Left ventricle myocardium inferior (tissue), 1 donor: Measurements from ENCODE around the gene KCNRG. TPM values are rescaled to one million over a fixed set of nuclear protein-coding genes. Genes with fewer than 3 reads are reported as not detected.
A peak's percentile ranks its signal among the peaks of the same experiment; 100 is the strongest.

Experiments used
- DNase-seq: peaks from one replicate; pipeline ENCODE4 v3.0.0-alpha.2; 2020
- H3K27ac ChIP-seq: fragments of 200-600 bp; replicated peaks from 2 replicates; pipeline ENCODE4 v1.8.0; 2021
- H3K27me3 ChIP-seq: fragments of 200-600 bp; 2 replicates; pipeline ENCODE4 v1.8.0; 2021; ENCODE audit warnings: low read depth
- H3K36me3 ChIP-seq: fragments of 200-600 bp; 2 replicates; pipeline ENCODE4 v1.8.0; 2021
- H3K4me1 ChIP-seq: fragments of 200-600 bp; 2 replicates; pipeline ENCODE4 v1.8.0; 2021
- H3K4me3 ChIP-seq: fragments of 200-600 bp; 2 replicates; pipeline ENCODE4 v1.8.0; 2021; ENCODE audit warnings: mild to moderate bottlenecking, moderate library complexity
- H3K9me3 ChIP-seq: fragments of 200-600 bp; replicated peaks from 2 replicates; pipeline ENCODE4 v1.8.0; 2021
- CTCF ChIP-seq: fragments of 200-600 bp; IDR thresholded peaks from 2 replicates; pipeline ENCODE4 v1.8.0; 2021; ENCODE audit warnings: antibody characterized with exemption, mild to moderate bottlenecking, borderline replicate concordance
- intact Hi-C: fragments of 100-400 bp; cut with micrococcal nuclease; formaldehyde crosslinking; loops from one replicate; pipeline ENCODE4 v1.11.0; 2022
- long read RNA-seq: library from polyadenylated mRNA; unstranded; transcript quantifications from one replicate; pipeline ENCODE4 v2.0.0, GENCODE V29; 2021
- total RNA-seq: library from RNA; stranded (reverse); fragmentation: NEBNext Ultra II Directional; extraction: Animal tissue kit (Norgen Biotek cat#: 25700); gene quantifications from one replicate; pipeline ENCODE4 v1.2.1, GENCODE V29; 2021
- donor health status: DM: no; HTN: yes; CAD: no; lungs with severe emphysema.

Gene KCNRG
- not detected for total RNA-seq
- long read RNA-seq, partial matches to known transcripts: 0 of 1 reads
- long read RNA-seq, other reads (novel, unspliced or antisense): 1 of 1 reads

GRCh38 chr13:50015258-50015657 lies at the start of gene KCNRG:
TSS of gene KCNRG (plus strand) at chr13:50015444. CDS start at chr13:50015494, 50 bp downstream.
- no peak for DNase-seq
- H3K4me3 ChIP-seq: no peak within 1 kb of the TSS
- H3K9me3 ChIP-seq: no peaks in the 10 kb centered on the region
- peak within 1 kb of the TSS; percentile 79 for H3K27ac ChIP-seq
- intact Hi-C loops: no loop called here
- no peaks in the 10 kb centered on the region for H3K27me3 ChIP-seq
- H3K4me1 ChIP-seq: peaks cover 59% of the 10 kb centered on the region
- TF ChIP-seq CTCF: no peak
- peaks cover 32% of the 10 kb centered on the region for H3K36me3 ChIP-seq

GRCh38 chr13:49967456-49967855 lies 47.8 kb upstream of the KCNRG start:
- intact Hi-C loops: no loop called here
- Histone ChIP-seq H3K27me3 (no peaks in the 10 kb centered on the region), H3K4me3 (no peak overlapping the region), H3K36me3 (peaks cover 25% of the 10 kb centered on the region), H3K4me1 (no peaks in the 10 kb centered on the region), H3K9me3 (peaks cover 36% of the 10 kb centered on the region), H3K27ac (no peak overlapping the region)
- no peak for TF ChIP-seq CTCF
- no peak for DNase-seq

- no peak for DNase-seq
- Histone ChIP-seq H3K4me1 (no peaks in the 10 kb centered on the region), H3K4me3 (no peak overlapping the region), H3K36me3 (no peaks in the 10 kb centered on the region), H3K9me3 (no peaks in the 10 kb centered on the region), H3K27me3 (no peaks in the 10 kb centered on the region), H3K27ac (no peak overlapping the region)
- intact Hi-C loops: loop anchor here (10.0 kb wide), 1 partner anchor 562 kb away; no protein-coding TSS in a partner anchor
- no peak for TF ChIP-seq CTCF
Measured at GRCh38 chr13:49972709-49973108, 42.5 kb upstream of the KCNRG start.

DNA sequence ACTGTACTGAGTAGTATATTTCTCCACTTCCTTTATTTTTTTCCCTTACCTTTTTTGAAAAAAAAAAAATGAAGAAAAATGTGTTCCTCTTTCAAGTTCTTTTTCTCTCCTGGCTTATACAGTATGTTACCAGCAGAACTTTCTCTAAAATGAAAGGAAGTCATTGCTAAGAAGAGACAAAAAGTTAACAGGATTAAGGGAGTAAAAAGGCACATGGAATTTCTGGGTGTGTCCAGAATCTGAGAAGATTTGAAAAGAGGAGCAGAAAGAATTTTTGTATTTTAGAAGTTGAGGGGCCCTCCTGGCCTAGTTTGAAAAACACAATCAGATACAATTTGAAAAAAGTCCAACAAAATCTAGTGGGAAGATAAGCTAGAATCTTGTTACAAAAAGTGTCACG lies 39.4 kb upstream of the KCNRG start:
- Histone ChIP-seq H3K4me3 (no peak overlapping the region), H3K27me3 (no peaks in the 10 kb centered on the region), H3K4me1 (peaks cover 17% of the 10 kb centered on the region), H3K9me3 (no peaks in the 10 kb centered on the region), H3K27ac (no peak overlapping the region), H3K36me3 (no peaks in the 10 kb centered on the region)
- intact Hi-C loops: loop anchor here (5.0 to 10.0 kb wide), 2 partner anchors 559 to 826 kb away; no protein-coding TSS in a partner anchor
- DNase-seq: no peak
- TF ChIP-seq CTCF: no peak

DNA sequence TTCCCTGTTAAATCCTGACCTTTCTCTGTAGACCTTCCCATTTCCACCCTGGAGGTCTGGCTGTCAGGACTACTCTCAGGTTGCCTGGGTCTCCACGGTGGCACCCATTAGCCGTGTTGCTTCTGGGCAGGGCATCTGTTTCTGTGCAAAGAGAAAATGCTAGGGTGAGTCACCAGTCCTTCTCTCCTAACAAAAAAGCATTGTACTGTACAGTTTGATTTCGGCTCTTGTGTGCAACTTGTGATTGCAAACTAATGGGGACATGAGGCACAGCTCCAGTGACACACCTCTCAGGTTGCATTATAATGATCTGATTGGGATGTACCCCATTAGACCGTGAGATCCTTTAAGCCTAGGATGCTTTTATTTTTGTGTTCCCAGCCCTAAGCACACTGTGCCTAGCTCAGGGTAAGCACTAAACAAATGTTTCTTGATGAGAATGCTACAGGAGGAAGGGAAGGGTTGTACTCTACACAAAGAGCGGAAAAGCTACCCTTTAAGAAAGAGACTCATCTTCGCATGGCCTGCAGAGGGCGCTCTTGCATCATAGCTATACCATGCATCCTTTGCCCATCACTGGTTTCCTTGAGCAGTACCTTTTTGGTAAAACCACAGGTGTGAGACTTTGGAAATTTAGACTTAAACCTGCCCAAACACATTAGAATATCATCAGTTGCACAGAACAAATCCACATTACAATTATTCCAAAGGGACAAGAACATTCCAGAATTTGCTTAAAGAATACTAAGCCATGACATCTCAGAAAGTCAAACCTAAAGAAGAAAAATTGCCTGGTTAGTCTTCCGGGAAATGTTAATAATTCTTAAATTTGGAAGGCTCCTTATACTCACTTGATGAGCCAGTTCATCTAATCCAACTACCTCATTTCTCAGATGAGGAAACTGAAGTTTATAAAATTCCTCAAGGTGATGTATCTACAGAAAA lies 38.7 kb upstream of the KCNRG start:
- Histone ChIP-seq H3K4me3 (no peak overlapping the region), H3K27me3 (no peaks in the 10 kb centered on the region), H3K9me3 (no peaks in the 10 kb centered on the region), H3K4me1 (peaks cover 17% of the 10 kb centered on the region), H3K36me3 (no peaks in the 10 kb centered on the region), H3K27ac (no peak overlapping the region)
- peak; percentile 56 for DNase-seq
- peak; percentile 90 for TF ChIP-seq CTCF
- intact Hi-C loops: loop anchor here (5.0 to 10.0 kb wide), 2 partner anchors 558 to 826 kb away; no protein-coding TSS in a partner anchor
